Endothelial cell of umbilical vein (primary cell): ENCODE data around the gene RPL3. TPM values are rescaled to one million over a fixed set of nuclear protein-coding genes. Genes with fewer than 3 reads are reported as not detected.

Experiments used
- BruUV-seq: library from RNA; stranded (reverse); fragments of 400-500 nt; replicated peaks from 2 replicates; lab custom pipeline; 2021; lab: Mats Ljungman, UMichigan
- CTCF ChIA-PET: fragments of 300-600, 350-600 bp; sonication (Branson Sonifier 250); formaldehyde crosslinking; loops from one replicate; lab custom pipeline; 2021; ENCODE audit warnings: antibody characterized with exemption, inconsistent platforms; lab: Charles Lee
- POLR2A ChIA-PET: fragments of 300-600, 350-600 bp; sonication (Branson Sonifier 250); formaldehyde crosslinking; loops from one replicate; lab custom pipeline; 2021; ENCODE audit warnings: antibody characterized with exemption, inconsistent platforms; lab: Charles Lee
- DNase-seq: peaks from one replicate; pipeline ENCODE4 v3.0.0-alpha.2; 2011; ENCODE audit warnings: low read depth, low spot score
- FAIRE-seq: peaks from 2 replicates; lab custom pipeline; 2011; peaks lifted over from hg19 to GRCh38; lab: Jason Lieb, UNC
- H2AFZ ChIP-seq: 2 replicates; pipeline ENCODE4 v1.6.0; 2012; ENCODE audit warnings: low read depth, low read length, control low read depth, inconsistent platforms
- H3K27ac ChIP-seq: 2 replicates; pipeline ENCODE4 v1.5.1; 2011; ENCODE audit warnings: low read depth, mild to moderate bottlenecking, control low read depth, low read length, moderate library complexity; ENCODE audit not compliant: insufficient read depth
- H3K27me3 ChIP-seq, 2 experiments: 2 replicates each; pipeline versions ENCODE4 v1.6.0 to v1.6.1; 2011; ENCODE audit warnings: low read length in 2 of 2, mixed read lengths in 1 of 2; ENCODE audit not compliant: control insufficient read depth in 2 of 2, insufficient read depth in 2 of 2
- H3K36me3 ChIP-seq, 2 experiments: 2 replicates in 1 of 2; 3 replicates in 1 of 2; pipeline ENCODE4 v1.5.1; 2011; ENCODE audit warnings: low read length in 2 of 2, mild to moderate bottlenecking in 1 of 2, moderate library complexity in 1 of 2; ENCODE audit not compliant: control insufficient read depth in 2 of 2, insufficient read depth in 2 of 2; ENCODE audit errors: extremely low read depth in 1 of 2
- H3K4me1 ChIP-seq: 3 replicates; pipeline ENCODE4 v1.5.1; 2011; ENCODE audit warnings: mild to moderate bottlenecking, low read length; ENCODE audit not compliant: control insufficient read depth, insufficient read depth; ENCODE audit errors: extremely low read depth
- H3K4me2 ChIP-seq: 2 replicates; pipeline ENCODE4 v1.6.1; 2011; ENCODE audit warnings: low read length, control low read depth, mixed read lengths; ENCODE audit not compliant: insufficient read depth
- H3K4me3 ChIP-seq, 3 experiments: fragments of 200-600 bp in 1 of 3; sonication (generic), shearing (Covaris generic) in 1 of 3; replicated peaks in 1 of 3; 2 replicates each; pipeline ENCODE4 v1.5.1; 2011 to 2016; ENCODE audit warnings: control low read depth in 3 of 3, low read length in 3 of 3, mild to moderate bottlenecking in 2 of 3, inconsistent platforms in 1 of 3, low read depth in 1 of 3, moderate library complexity in 1 of 3; ENCODE audit not compliant: insufficient read depth in 1 of 3
- H3K79me2 ChIP-seq: 2 replicates; pipeline ENCODE4 v1.6.0; 2012; ENCODE audit warnings: low read length, inconsistent platforms; ENCODE audit not compliant: control insufficient read depth, insufficient read depth
- H3K9ac ChIP-seq: replicated peaks from 2 replicates; pipeline ENCODE3; 2011; ENCODE audit warnings: low read length, control low read depth; ENCODE audit not compliant: insufficient read depth; ENCODE audit errors: extremely low read depth
- H3K9me1 ChIP-seq: replicated peaks from 3 replicates; pipeline ENCODE4 v1.6.0; 2011; ENCODE audit warnings: mild to moderate bottlenecking, low read length; ENCODE audit not compliant: control insufficient read depth, insufficient read depth; ENCODE audit errors: extremely low read depth
- H3K9me3 ChIP-seq: replicated peaks from 2 replicates; pipeline ENCODE4 v1.5.1; 2012; ENCODE audit warnings: low read length, inconsistent platforms; ENCODE audit not compliant: control insufficient read depth, insufficient read depth
- H4K20me1 ChIP-seq: replicated peaks from 2 replicates; pipeline ENCODE3; 2011; ENCODE audit warnings: mild to moderate bottlenecking, low read length; ENCODE audit not compliant: control insufficient read depth, insufficient read depth; ENCODE audit errors: extremely low read depth
- FOS ChIP-seq: IDR thresholded peaks from 2 replicates; pipeline ENCODE4 v1.6.1; 2011; ENCODE audit warnings: mild to moderate bottlenecking, low read length, moderate library complexity, borderline replicate concordance; ENCODE audit not compliant: insufficient read depth
- GATA2 ChIP-seq: IDR thresholded peaks from 2 replicates; pipeline ENCODE4 v1.7.0; 2011; ENCODE audit warnings: low read depth, mild to moderate bottlenecking, moderate library complexity, mixed read lengths, low read length; ENCODE audit not compliant: insufficient read length, insufficient read depth
- JUN ChIP-seq: IDR thresholded peaks from 2 replicates; pipeline ENCODE4 v1.6.1; 2011; ENCODE audit warnings: borderline replicate concordance, low read depth; ENCODE audit not compliant: insufficient read length, insufficient read depth
- MYC ChIP-seq: IDR thresholded peaks from one replicate; pipeline ENCODE4 v1.6.1; 2011; ENCODE audit warnings: mild to moderate bottlenecking, low read depth, low read length
- POLR2A ChIP-seq: IDR thresholded peaks from 2 replicates; pipeline ENCODE4 v1.6.1; 2012; ENCODE audit warnings: low read depth, mild to moderate bottlenecking, control low read depth, low read length
- dilution Hi-C: fragments of 300-500 bp; cut with MboI; formaldehyde crosslinking; loops from one replicate; pipeline ENCODE4 v1.15.0; 2019; ENCODE audit warnings: low sequenced_read_pairs; ENCODE audit not compliant: extremely low pct_ligation_motif_present
- intact Hi-C: fragments of 100-400 bp; cut with micrococcal nuclease; formaldehyde crosslinking; loops from one replicate; pipeline ENCODE4 v1.10.0; 2022
- polyA plus RNA-seq, 4 experiments: library from polyadenylated mRNA; depleted of rRNA in 3 of 4; stranded (reverse) in 3 of 4; unstranded in 1 of 4; fragments of >200 nt; gene quantifications; 2 replicates each; pipeline versions ENCODE4 v1.2.1 to v1.2.3, GENCODE V29; 2011 to 2012; ENCODE audit warnings: missing spikeins in 1 of 4
- total RNA-seq: library from RNA; stranded (reverse); gene quantifications from 2 replicates; pipeline ENCODE4 v1.2.3, GENCODE V29; 2021
- TF ChIP-seq, protein P1 (sequence below), 2 donors: IDR thresholded peaks; 1 replicate in 1 of 2; 2 replicates in 1 of 2; pipeline ENCODE4 v1.5.1; 2011; ENCODE audit warnings: low read length in 2 of 2, mild to moderate bottlenecking in 2 of 2, moderate library complexity in 2 of 2, control low read depth in 1 of 2, inconsistent platforms in 1 of 2, low read depth in 1 of 2; ENCODE audit not compliant: insufficient read depth in 1 of 2; ENCODE audit errors: extremely low read depth in 1 of 2

Gene RPL3
- total and polyA plus RNA-seq, 2 donors (not counting 3 experiments of a cell fraction or from before 2014, with no cell fraction given): 1,954 to 4,065 TPM

DNA sequence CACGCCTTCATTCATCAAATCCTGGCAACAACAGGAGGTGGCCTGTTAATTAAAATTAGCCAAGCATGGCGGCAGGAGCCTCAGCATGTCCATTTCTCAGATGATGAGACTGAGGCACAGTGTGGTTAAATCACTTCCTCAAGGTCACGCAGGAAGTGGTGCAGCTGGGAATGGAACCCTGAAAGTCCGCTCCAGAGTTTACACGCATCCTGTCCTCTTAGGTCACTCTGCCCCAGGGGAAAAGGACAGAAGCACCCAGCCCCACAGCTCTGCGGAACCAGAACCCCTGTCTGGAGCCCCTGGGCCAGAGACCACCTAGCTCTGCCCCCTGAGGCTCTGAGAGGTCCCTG lies 19.6 kb downstream of the RPL3 start:
- H3K36me3 ChIP-seq: no peaks in the 10 kb centered on the region
- BruUV-seq: no TSS peak
- H3K9ac ChIP-seq: no peak overlapping the region
- FAIRE-seq: peak; percentile 8
- no peaks in the 10 kb centered on the region for H4K20me1 ChIP-seq
- DNase-seq: no peak
- peaks cover 10% of the 10 kb centered on the region for H3K4me1 ChIP-seq
- dilution Hi-C loops: no loop called here
- H3K27me3 ChIP-seq: no peaks in the 10 kb centered on the region
- H2AFZ ChIP-seq: no peak overlapping the region
- intact Hi-C loops: no loop called here
- TF ChIP-seq FOS (no peak), POLR2A (no peak), GATA2 (no peak), JUN (no peak), MYC (no peak)
- TF ChIP-seq, protein P1, sequence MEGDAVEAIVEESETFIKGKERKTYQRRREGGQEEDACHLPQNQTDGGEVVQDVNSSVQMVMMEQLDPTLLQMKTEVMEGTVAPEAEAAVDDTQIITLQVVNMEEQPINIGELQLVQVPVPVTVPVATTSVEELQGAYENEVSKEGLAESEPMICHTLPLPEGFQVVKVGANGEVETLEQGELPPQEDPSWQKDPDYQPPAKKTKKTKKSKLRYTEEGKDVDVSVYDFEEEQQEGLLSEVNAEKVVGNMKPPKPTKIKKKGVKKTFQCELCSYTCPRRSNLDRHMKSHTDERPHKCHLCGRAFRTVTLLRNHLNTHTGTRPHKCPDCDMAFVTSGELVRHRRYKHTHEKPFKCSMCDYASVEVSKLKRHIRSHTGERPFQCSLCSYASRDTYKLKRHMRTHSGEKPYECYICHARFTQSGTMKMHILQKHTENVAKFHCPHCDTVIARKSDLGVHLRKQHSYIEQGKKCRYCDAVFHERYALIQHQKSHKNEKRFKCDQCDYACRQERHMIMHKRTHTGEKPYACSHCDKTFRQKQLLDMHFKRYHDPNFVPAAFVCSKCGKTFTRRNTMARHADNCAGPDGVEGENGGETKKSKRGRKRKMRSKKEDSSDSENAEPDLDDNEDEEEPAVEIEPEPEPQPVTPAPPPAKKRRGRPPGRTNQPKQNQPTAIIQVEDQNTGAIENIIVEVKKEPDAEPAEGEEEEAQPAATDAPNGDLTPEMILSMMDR (IDR thresholded peaks at IDR 0.05; ENCODE audit: extremely low read depth in 1 of 2, insufficient read depth in 1 of 2, low read depth in 1 of 2, low read length in 2 of 2): no peak
- no peaks in the 10 kb centered on the region for H3K79me2 ChIP-seq
- H3K9me1 ChIP-seq: no peaks in the 10 kb centered on the region
- no peak overlapping the region for H3K4me3 ChIP-seq
- ChIA-PET CTCF (interaction anchor here (2.9 kb wide), 1 partner anchor 8 kb away, joined by 10 read pairs; no protein-coding TSS in a partner anchor), POLR2A (no interaction called here)
- H3K9me3 ChIP-seq: no peaks in the 10 kb centered on the region
- no peak overlapping the region for H3K27ac ChIP-seq
- no peak overlapping the region for H3K4me2 ChIP-seq
